H7 (cell line): Measurements from ENCODE around the gene SLC12A4. TPM values are rescaled to one million over a fixed set of nuclear protein-coding genes. Genes with fewer than 3 reads are reported as not detected.

ENCODE experiments used
- total RNA-seq: library from RNA; depleted of rRNA; stranded (reverse); fragments of >200 nt; shearing (Covaris generic); gene quantifications from 2 replicates; pipeline ENCODE4 v1.2.3, GENCODE V29; 2014; rRNA removed

The SLC12A4 gene
- total RNA-seq, 1 experiment from 2014 or later: 43.2 TPM

Other genes with a start within 250 kb of the SLC12A4 start
- gene GFOD2, start 249.3 kb downstream of the SLC12A4 start, total RNA-seq: 25.3 and 26.2 TPM in 2 replicates
- 7.2 and 7.3 TPM in 2 replicates for gene RANBP10, start 162.1 kb downstream of the SLC12A4 start, total RNA-seq
- 0.15 and 0.21 TPM in 2 replicates for gene TSNAXIP1, start 161.7 kb downstream of the SLC12A4 start, total RNA-seq
- 57.6 and 67.0 TPM in 2 replicates for gene THAP11, start 126.3 kb downstream of the SLC12A4 start, total RNA-seq
- 295 and 340 TPM in 2 replicates for gene NUTF2, start 121.7 kb downstream of the SLC12A4 start, total RNA-seq
- gene CENPT, start 120.9 kb downstream of the SLC12A4 start, total RNA-seq: 34.9 and 43.7 TPM in 2 replicates
- gene EDC4, start 95.6 kb downstream of the SLC12A4 start, total RNA-seq: 88.0 and 96.6 TPM in 2 replicates
- 5.3 and 7.6 TPM in 2 replicates for gene NRN1L, start 83.8 kb downstream of the SLC12A4 start, total RNA-seq
- 18.8 and 20.1 TPM in 2 replicates for gene PSKH1, start 75.4 kb downstream of the SLC12A4 start, total RNA-seq
- 2.4 and 3.7 TPM in 2 replicates for gene CTRL, start 36.8 kb downstream of the SLC12A4 start, total RNA-seq
- gene PSMB10, start 31.8 kb downstream of the SLC12A4 start, total RNA-seq: 28.7 and 36.6 TPM in 2 replicates
- gene LCAT, start 24.5 kb downstream of the SLC12A4 start, total RNA-seq: 5.2 and 6.7 TPM in 2 replicates
- gene DPEP3, start 11.9 kb upstream of the SLC12A4 start, total RNA-seq: 0.03 and 0.48 TPM in 2 replicates
- 0.33 TPM in 1 of 2 replicates, not detected in the other for gene DPEP2, start 30.8 kb upstream of the SLC12A4 start, total RNA-seq
- not detected in 2 replicates for gene DPEP2NB, start 47.3 kb upstream of the SLC12A4 start, total RNA-seq
- gene DDX28, start 54.6 kb upstream of the SLC12A4 start, total RNA-seq: 19.4 and 26.4 TPM in 2 replicates
- gene DUS2, start 54.6 kb upstream of the SLC12A4 start, total RNA-seq: 46.9 and 54.9 TPM in 2 replicates
- gene NFATC3, start 116.7 kb upstream of the SLC12A4 start, total RNA-seq: 22.9 and 27.7 TPM in 2 replicates